NB4 (cell line): ENCODE results near the gene EIF2B2.

Source experiments
- CTCF ChIP-seq: IDR thresholded peaks from one replicate; pipeline ENCODE4 v1.5.1; 2012; ENCODE audit warnings: low read depth, low read length
- MAX ChIP-seq: IDR thresholded peaks from 2 replicates; pipeline ENCODE4 v1.6.1; 2011; ENCODE audit warnings: low read depth, low read length
- MYC ChIP-seq: IDR thresholded peaks from 2 replicates; pipeline ENCODE4 v1.6.1; 2011; ENCODE audit warnings: low read depth, low read length
- POLR2A ChIP-seq: IDR thresholded peaks from 2 replicates; pipeline ENCODE4 v1.6.1; 2011; ENCODE audit warnings: mild to moderate bottlenecking; ENCODE audit not compliant: insufficient read length; ENCODE audit errors: extremely low read depth

- TF ChIP-seq POLR2A (no peak), CTCF (no peak), MYC (no peak), MAX (no peak)
These were observed 20.1 kb upstream of the EIF2B2 start for GRCh38 chr14:74982661-74983060.
